ENCODE data around the gene LIPC.
A peak's percentile ranks its signal among the peaks of the same experiment; 100 is the strongest.

Gene LIPC

DNA sequence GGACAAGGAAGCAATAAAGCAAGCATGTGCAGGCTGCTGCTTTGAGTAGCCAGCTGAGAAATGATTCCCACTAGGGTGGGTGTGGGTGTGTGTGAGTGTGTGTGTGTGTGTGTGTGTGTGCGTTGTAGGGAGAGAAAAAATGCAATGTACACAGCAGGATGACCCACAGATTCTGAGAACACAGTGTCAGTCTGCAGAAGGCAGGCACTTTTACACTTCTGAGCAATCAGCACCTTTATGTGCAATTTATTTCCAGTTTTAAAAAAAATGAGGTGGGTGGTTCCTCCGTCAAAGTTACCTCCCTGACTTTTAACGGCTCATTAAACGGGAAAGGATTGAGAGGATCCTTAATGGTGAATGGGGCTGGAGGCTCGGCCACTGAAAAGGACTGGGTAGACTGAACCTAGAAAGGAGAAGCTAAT, 38.5 kb upstream of the LIPC start (continued):
- TF ChIP-seq ZNF24 (tag by site-specific recombination; IDR thresholded peaks at IDR 0.05) (no peak), ZBTB8A (tag by site-specific recombination; IDR thresholded peaks at IDR 0.05) (no peak), EGR2 (tag by site-specific recombination; IDR thresholded peaks at IDR 0.05; ENCODE audit: low read depth) (peak; percentile 91), ATF2 (tag by site-specific recombination; IDR thresholded peaks at IDR 0.05; ENCODE audit: low read depth) (no peak), ZNF174 (tag by site-specific recombination; IDR thresholded peaks at IDR 0.05) (no peak), ZNF274 (IDR thresholded peaks at IDR 0.05; ENCODE audit: low read length) (no peak), ZNF274 (tag by site-specific recombination; IDR thresholded peaks at IDR 0.05; ENCODE audit: borderline replicate concordance) (no peak), ZNF391 (tag by site-specific recombination; IDR thresholded peaks at IDR 0.05; ENCODE audit: borderline replicate concordance, low read depth) (no peak), ZNF266 (tag by site-specific recombination; IDR thresholded peaks at IDR 0.05; ENCODE audit: low read depth) (no peak), BCL11A (tag by site-specific recombination; IDR thresholded peaks at IDR 0.05; ENCODE audit: low read depth) (no peak), ZNF341 (tag by site-specific recombination; IDR thresholded peaks at IDR 0.05; ENCODE audit: low read depth) (no peak), ZNF354C (tag by site-specific recombination; IDR thresholded peaks at IDR 0.05; ENCODE audit: borderline replicate concordance, low read depth) (no peak)
- TF ChIP-seq, protein P1, sequence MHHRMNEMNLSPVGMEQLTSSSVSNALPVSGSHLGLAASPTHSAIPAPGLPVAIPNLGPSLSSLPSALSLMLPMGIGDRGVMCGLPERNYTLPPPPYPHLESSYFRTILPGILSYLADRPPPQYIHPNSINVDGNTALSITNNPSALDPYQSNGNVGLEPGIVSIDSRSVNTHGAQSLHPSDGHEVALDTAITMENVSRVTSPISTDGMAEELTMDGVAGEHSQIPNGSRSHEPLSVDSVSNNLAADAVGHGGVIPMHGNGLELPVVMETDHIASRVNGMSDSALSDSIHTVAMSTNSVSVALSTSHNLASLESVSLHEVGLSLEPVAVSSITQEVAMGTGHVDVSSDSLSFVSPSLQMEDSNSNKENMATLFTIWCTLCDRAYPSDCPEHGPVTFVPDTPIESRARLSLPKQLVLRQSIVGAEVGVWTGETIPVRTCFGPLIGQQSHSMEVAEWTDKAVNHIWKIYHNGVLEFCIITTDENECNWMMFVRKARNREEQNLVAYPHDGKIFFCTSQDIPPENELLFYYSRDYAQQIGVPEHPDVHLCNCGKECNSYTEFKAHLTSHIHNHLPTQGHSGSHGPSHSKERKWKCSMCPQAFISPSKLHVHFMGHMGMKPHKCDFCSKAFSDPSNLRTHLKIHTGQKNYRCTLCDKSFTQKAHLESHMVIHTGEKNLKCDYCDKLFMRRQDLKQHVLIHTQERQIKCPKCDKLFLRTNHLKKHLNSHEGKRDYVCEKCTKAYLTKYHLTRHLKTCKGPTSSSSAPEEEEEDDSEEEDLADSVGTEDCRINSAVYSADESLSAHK (tag by site-specific recombination; IDR thresholded peaks at IDR 0.05), result no peak
- TF ChIP-seq, protein P2, sequence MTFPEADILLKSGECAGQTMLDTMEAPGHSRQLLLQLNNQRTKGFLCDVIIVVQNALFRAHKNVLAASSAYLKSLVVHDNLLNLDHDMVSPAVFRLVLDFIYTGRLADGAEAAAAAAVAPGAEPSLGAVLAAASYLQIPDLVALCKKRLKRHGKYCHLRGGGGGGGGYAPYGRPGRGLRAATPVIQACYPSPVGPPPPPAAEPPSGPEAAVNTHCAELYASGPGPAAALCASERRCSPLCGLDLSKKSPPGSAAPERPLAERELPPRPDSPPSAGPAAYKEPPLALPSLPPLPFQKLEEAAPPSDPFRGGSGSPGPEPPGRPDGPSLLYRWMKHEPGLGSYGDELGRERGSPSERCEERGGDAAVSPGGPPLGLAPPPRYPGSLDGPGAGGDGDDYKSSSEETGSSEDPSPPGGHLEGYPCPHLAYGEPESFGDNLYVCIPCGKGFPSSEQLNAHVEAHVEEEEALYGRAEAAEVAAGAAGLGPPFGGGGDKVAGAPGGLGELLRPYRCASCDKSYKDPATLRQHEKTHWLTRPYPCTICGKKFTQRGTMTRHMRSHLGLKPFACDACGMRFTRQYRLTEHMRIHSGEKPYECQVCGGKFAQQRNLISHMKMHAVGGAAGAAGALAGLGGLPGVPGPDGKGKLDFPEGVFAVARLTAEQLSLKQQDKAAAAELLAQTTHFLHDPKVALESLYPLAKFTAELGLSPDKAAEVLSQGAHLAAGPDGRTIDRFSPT (tag by site-specific recombination; IDR thresholded peaks at IDR 0.05), result no peak

GRCh38 chr15:58396181-58396580, 35.6 kb upstream of the LIPC start:
- TF ChIP-seq ZNF311 (tag by site-specific recombination; IDR thresholded peaks at IDR 0.05; ENCODE audit: borderline replicate concordance) (no peak), GLIS1 (tag by site-specific recombination; IDR thresholded peaks at IDR 0.05) (no peak), PRDM1 (tag by site-specific recombination; IDR thresholded peaks at IDR 0.05) (no peak), ZBTB17 (tag by site-specific recombination; IDR thresholded peaks at IDR 0.05) (no peak)
- H3K9me3 ChIP-seq (ENCODE audit: control insufficient read depth, insufficient read depth, low read depth, low read length), result no peaks in the 10 kb centered on the region
- no peak overlapping the region for H3K27ac ChIP-seq (ENCODE audit: extremely low read depth, low read depth, low read length)
- ChIA-PET POLR2A (no interaction called here), CTCF (interaction anchor here (0.8 kb wide), 1 partner anchor 184 kb away, joined by 3 read pairs; no protein-coding TSS in a partner anchor)
- no peaks in the 10 kb centered on the region for H3K36me3 ChIP-seq (ENCODE audit: control insufficient read depth in 2 of 2, insufficient read depth in 1 of 2, low read length in 2 of 2)
- no peak overlapping the region for H3K4me3 ChIP-seq (ENCODE audit: low read depth, low read length)
- no peaks in the 10 kb centered on the region for H3K4me1 ChIP-seq (ENCODE audit: control insufficient read depth, insufficient read depth, low read length)

DNA sequence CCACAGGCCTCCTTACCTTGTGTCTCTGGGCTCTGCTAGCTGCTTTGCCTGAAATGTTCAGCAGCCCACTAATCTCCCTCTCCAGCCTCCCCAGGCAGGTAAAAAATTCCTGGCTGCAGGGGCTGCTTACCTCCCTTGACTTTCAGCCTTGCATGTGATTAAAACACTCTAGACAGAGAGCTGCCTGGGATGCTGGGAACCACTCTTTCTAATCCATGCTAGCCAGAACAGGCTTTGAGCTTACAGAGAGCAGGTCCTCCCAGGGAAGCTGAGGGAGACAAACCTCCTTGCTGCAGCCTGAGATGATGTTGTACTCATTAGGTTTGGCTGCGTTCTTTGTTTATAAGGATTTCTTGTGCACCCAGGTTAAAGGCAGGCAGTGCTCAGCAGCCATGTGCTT, 33.7 kb upstream of the LIPC start:
- Histone ChIP-seq H3K36me3 (ENCODE audit: control insufficient read depth in 2 of 2, insufficient read depth in 1 of 2, low read length in 2 of 2) (no peaks in the 10 kb centered on the region), H3K4me3 (ENCODE audit: low read depth, low read length) (no peak overlapping the region), H3K9me3 (ENCODE audit: control insufficient read depth, insufficient read depth, low read depth, low read length) (no peaks in the 10 kb centered on the region), H3K27ac (ENCODE audit: extremely low read depth, low read depth, low read length) (no peak overlapping the region), H3K4me1 (ENCODE audit: control insufficient read depth, insufficient read depth, low read length) (no peaks in the 10 kb centered on the region)
- TF ChIP-seq HOXD13 (CRISPR knock-in tag; IDR thresholded peaks at IDR 0.05; ENCODE audit: borderline replicate concordance) (no peak), ZSCAN30 (tag by site-specific recombination; IDR thresholded peaks at IDR 0.05) (no peak), ZNF629 (tag by site-specific recombination; IDR thresholded peaks at IDR 0.05) (no peak), ZNF24 (tag by site-specific recombination; IDR thresholded peaks at IDR 0.05) (no peak), YY1 (tag by site-specific recombination; IDR thresholded peaks at IDR 0.05) (no peak), ZNF521 (tag by site-specific recombination; IDR thresholded peaks at IDR 0.05) (no peak), ZBTB48 (tag by site-specific recombination; IDR thresholded peaks at IDR 0.05) (no peak)
- TF ChIP-seq, protein P1 (tag by site-specific recombination; IDR thresholded peaks at IDR 0.05), result no peak
- POLR2A ChIA-PET, result no interaction called here
- CTCF ChIA-PET, result no interaction called here

Measured in HEK293 (cell line).